Transverse colon (tissue), 3 donors: ENCODE measurements around the gene BRSK1.

ENCODE experiments used
- CTCF ChIP-seq, 5 experiments: fragments of 200-600 bp in 3 of 5; fragments of 450-650 bp in 2 of 5; sonication (generic) in 3 of 5; IDR thresholded peaks; 1 replicate in 2 of 5; 2 replicates in 3 of 5; pipeline ENCODE4 v1.5.1; 2016 to 2017; ENCODE audit warnings: antibody characterized with exemption in 5 of 5, inconsistent platforms in 3 of 5, mild to moderate bottlenecking in 2 of 5, moderate library complexity in 1 of 5
- POLR2A ChIP-seq: fragments of 450-650 bp; IDR thresholded peaks from one replicate; pipeline ENCODE4 v1.6.1; 2016; ENCODE audit warnings: antibody characterized with exemption, mild to moderate bottlenecking, moderate library complexity

GRCh38 chr19:55358493-55358892, 74.7 kb downstream of the BRSK1 start:
- TF ChIP-seq CTCF (IDR thresholded peaks at IDR 0.05) (no peak), POLR2A (no peak)
